Hepatocyte (in vitro differentiated cells): Measurements from ENCODE around the gene NAV2. TPM values are rescaled to one million over a fixed set of nuclear protein-coding genes. Genes with fewer than 3 reads are reported as not detected.

Source experiments
- DNase-seq: peaks from one replicate; pipeline ENCODE4 v3.0.0-alpha.2; 2016; ENCODE audit warnings: low spot score
- H2AFZ ChIP-seq: fragments of 200-600 bp; sonication (generic); 2 replicates; pipeline ENCODE4 v1.6.0; 2016; ENCODE audit warnings: antibody characterized with exemption, mild to moderate bottlenecking
- H3K27ac ChIP-seq: fragments of 200-600 bp; sonication (generic); 2 replicates; pipeline ENCODE4 v1.5.1; 2016; ENCODE audit warnings: mild to moderate bottlenecking
- H3K27me3 ChIP-seq: fragments of 200-600 bp; sonication (generic); 2 replicates; pipeline ENCODE4 v1.6.1; 2016
- H3K36me3 ChIP-seq: fragments of 200-600 bp; sonication (generic); replicated peaks from 2 replicates; pipeline ENCODE4 v1.5.1; 2016; ENCODE audit warnings: low read depth; ENCODE audit not compliant: insufficient read depth
- H3K4me1 ChIP-seq: fragments of 200-600 bp; sonication (generic); 2 replicates; pipeline ENCODE4 v1.5.1; 2016; ENCODE audit warnings: mild to moderate bottlenecking, moderate library complexity; ENCODE audit not compliant: insufficient read depth
- H3K4me2 ChIP-seq: fragments of 200-600 bp; sonication (generic); 2 replicates; pipeline ENCODE4 v1.6.0; 2016
- H3K4me3 ChIP-seq: fragments of 200-600 bp; sonication (generic); 2 replicates; pipeline ENCODE4 v1.5.1; 2016; ENCODE audit warnings: mild to moderate bottlenecking
- H3K79me2 ChIP-seq: fragments of 200-600 bp; sonication (generic); 2 replicates; pipeline ENCODE4 v1.6.0; 2017; ENCODE audit warnings: mild to moderate bottlenecking
- H3K9me2 ChIP-seq: fragments of 200-600 bp; sonication (generic); replicated peaks from 2 replicates; pipeline ENCODE4 v1.6.0; 2017; ENCODE audit warnings: mild to moderate bottlenecking; ENCODE audit not compliant: insufficient read depth
- H3K9me3 ChIP-seq: fragments of 200-600 bp; sonication (generic); 2 replicates; pipeline ENCODE4 v1.5.1; 2016; ENCODE audit warnings: low read depth, mild to moderate bottlenecking
- H4K20me1 ChIP-seq: fragments of 200-600 bp; sonication (generic); 2 replicates; pipeline ENCODE4 v1.6.0; 2016; ENCODE audit warnings: mild to moderate bottlenecking; ENCODE audit not compliant: insufficient read depth, poor library complexity, severe bottlenecking
- EZH2 ChIP-seq: fragments of 200-600 bp; sonication (generic); IDR thresholded peaks from 2 replicates; pipeline ENCODE4 v1.6.1; 2016; ENCODE audit warnings: antibody characterized with exemption, mild to moderate bottlenecking, borderline replicate concordance
- EZH2phosphoT487 ChIP-seq: fragments of 200-600 bp; sonication (generic); IDR thresholded peaks from one replicate; pipeline ENCODE4 v1.6.1; 2018; ENCODE audit warnings: antibody characterized with exemption, mild to moderate bottlenecking, low read depth, moderate library complexity; ENCODE audit not compliant: unreplicated experiment, severe bottlenecking
- WGBS: methylation state at CpG from one replicate; pipeline ENCODE4 v1.1.6; 2016; ENCODE audit warnings: low lambda C conversion rate; ENCODE audit errors: missing lambda C conversion rate; 5-methylcytosine and 5-hydroxymethylcytosine counted together
- polyA plus RNA-seq: library from polyadenylated mRNA; unstranded; fragments of >200 nt; fragmentation: Nextera tagmentation; extraction: Ambion mirVana; gene quantifications from 2 replicates; pipeline ENCODE4 v1.2.1, GENCODE V29; 2016
- total RNA-seq: library from RNA; depleted of rRNA; stranded (reverse); fragments of >200 nt; gene quantifications from 2 replicates; pipeline ENCODE4 v1.2.3, GENCODE V29; 2014
- TF ChIP-seq, protein P1 (sequence below): fragments of 200-600 bp; sonication (generic); IDR thresholded peaks from 2 replicates; pipeline ENCODE4 v1.5.1; 2016; ENCODE audit warnings: antibody characterized with exemption, mild to moderate bottlenecking; ENCODE audit not compliant: poor library complexity

Gene NAV2
- total and polyA plus RNA-seq, 2 experiments from 2014 or later, result 23.7 to 30.8 TPM

DNA sequence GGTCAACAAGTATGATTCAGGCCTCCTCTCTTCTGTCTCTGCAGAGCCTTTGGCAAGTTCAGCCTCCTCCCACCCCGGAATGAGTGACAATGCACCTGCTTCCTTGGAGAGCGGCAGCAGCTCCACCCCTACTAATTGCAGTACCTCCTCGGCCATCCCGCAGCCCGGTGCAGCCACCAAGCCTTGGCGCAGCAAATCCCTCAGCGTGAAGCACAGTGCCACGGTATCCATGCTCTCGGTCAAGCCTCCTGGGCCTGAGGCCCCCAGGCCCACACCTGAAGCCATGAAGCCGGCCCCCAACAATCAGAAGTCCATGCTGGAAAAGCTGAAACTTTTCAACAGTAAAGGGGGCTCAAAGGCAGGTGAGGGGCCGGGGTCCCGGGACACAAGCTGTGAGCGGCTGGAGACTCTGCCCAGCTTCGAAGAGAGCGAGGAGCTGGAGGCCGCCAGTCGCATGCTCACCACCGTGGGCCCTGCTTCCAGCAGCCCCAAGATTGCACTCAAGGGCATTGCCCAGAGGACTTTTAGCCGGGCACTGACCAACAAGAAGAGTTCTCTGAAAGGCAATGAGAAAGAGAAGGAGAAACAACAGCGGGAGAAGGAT lies 220.6 kb downstream of the NAV2 start:
- Histone ChIP-seq H3K36me3 (no peaks in the 10 kb centered on the region), H3K4me2 (no peak overlapping the region), H3K27me3 (no peaks in the 10 kb centered on the region), H3K27ac (no peak overlapping the region), H3K4me1 (peaks cover 22% of the 10 kb centered on the region), H2AFZ (no peak overlapping the region), H3K9me2 (no peaks in the 10 kb centered on the region), H3K79me2 (no peaks in the 10 kb centered on the region), H3K9me3 (no peaks in the 10 kb centered on the region), H3K4me3 (no peak overlapping the region), H4K20me1 (no peaks in the 10 kb centered on the region)
- 95% methylated on average over 20 of the region's 20 CpGs for WGBS
- TF ChIP-seq EZH2phosphoT487, result no peak
- TF ChIP-seq, protein P1, sequence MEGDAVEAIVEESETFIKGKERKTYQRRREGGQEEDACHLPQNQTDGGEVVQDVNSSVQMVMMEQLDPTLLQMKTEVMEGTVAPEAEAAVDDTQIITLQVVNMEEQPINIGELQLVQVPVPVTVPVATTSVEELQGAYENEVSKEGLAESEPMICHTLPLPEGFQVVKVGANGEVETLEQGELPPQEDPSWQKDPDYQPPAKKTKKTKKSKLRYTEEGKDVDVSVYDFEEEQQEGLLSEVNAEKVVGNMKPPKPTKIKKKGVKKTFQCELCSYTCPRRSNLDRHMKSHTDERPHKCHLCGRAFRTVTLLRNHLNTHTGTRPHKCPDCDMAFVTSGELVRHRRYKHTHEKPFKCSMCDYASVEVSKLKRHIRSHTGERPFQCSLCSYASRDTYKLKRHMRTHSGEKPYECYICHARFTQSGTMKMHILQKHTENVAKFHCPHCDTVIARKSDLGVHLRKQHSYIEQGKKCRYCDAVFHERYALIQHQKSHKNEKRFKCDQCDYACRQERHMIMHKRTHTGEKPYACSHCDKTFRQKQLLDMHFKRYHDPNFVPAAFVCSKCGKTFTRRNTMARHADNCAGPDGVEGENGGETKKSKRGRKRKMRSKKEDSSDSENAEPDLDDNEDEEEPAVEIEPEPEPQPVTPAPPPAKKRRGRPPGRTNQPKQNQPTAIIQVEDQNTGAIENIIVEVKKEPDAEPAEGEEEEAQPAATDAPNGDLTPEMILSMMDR, result no peak
- TF ChIP-seq EZH2, result no peak
- DNase-seq, result no peak

GRCh38 chr11:19933801-19934488 lies 221.3 kb downstream of the NAV2 start:
- Histone ChIP-seq H3K4me3 (no peak overlapping the region), H3K27ac (no peak overlapping the region), H3K9me2 (no peaks in the 10 kb centered on the region), H3K79me2 (no peaks in the 10 kb centered on the region), H3K27me3 (no peaks in the 10 kb centered on the region), H3K9me3 (no peaks in the 10 kb centered on the region), H3K4me1 (peaks cover 22% of the 10 kb centered on the region), H3K36me3 (no peaks in the 10 kb centered on the region), H3K4me2 (no peak overlapping the region), H4K20me1 (no peaks in the 10 kb centered on the region), H2AFZ (no peak overlapping the region)
- DNase-seq, result no peak
- TF ChIP-seq, protein P1, result no peak
- TF ChIP-seq EZH2phosphoT487 (no peak), EZH2 (no peak)
- WGBS, result 85% methylated on average over 12 of the region's 12 CpGs

DNA sequence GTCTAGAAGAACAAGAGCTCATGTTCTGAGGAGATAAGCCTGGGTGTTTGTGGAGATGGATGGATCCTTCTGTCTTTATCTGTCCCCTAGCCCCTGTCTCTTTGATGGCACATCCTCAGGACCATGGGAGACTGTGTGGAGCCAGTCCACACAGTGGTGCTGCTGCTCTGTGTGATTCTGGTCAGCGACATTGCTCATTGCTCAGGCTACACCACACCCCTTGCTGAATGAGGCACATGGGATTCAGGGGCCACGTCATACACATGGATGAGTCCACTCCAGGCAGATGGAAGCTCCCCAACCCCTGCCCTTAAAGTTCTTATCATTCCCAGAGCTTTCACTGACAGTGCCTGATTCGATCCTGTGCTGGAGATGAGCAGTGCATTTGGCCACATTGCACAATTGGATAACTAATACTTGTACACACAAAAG lies 222.2 kb downstream of the NAV2 start:
- TF ChIP-seq, protein P1, result no peak
- TF ChIP-seq EZH2 (no peak), EZH2phosphoT487 (no peak)
- Histone ChIP-seq H3K27ac (no peak overlapping the region), H4K20me1 (no peaks in the 10 kb centered on the region), H3K9me3 (no peaks in the 10 kb centered on the region), H3K79me2 (no peaks in the 10 kb centered on the region), H3K4me1 (peaks cover 20% of the 10 kb centered on the region), H3K9me2 (no peaks in the 10 kb centered on the region), H2AFZ (no peak overlapping the region), H3K36me3 (no peaks in the 10 kb centered on the region), H3K4me3 (no peak overlapping the region), H3K27me3 (no peaks in the 10 kb centered on the region), H3K4me2 (no peak overlapping the region)
- no peak for DNase-seq
- 64% methylated on average over 3 of the region's 3 CpGs for WGBS
